ENCODE measurements around the gene SPATA20.

The SPATA20 gene

GRCh38 chr17:50588391-50589049 is 41.5 kb downstream of the SPATA20 start:
- Histone ChIP-seq H3K27me3 (replicated peaks; ENCODE audit: control insufficient read depth, insufficient read depth, low read length) (peaks cover 2% of the 10 kb centered on the region), H3K36me3 (ENCODE audit: control insufficient read depth, insufficient read depth, low read length) (no peaks in the 10 kb centered on the region), H3K4me3 (replicated peaks; ENCODE audit: low read depth, low read length) (no peak overlapping the region)
- no peak for DNase-seq (ENCODE audit: extremely low read depth, insufficient read length)
- no peak for TF ChIP-seq CTCF (IDR thresholded peaks at IDR 0.05; ENCODE audit: insufficient read depth, low read length, poor library complexity, severe bottlenecking)

GRCh38 chr17:50589095-50589705 is 42.2 kb downstream of the SPATA20 start:
- TF ChIP-seq CTCF (IDR thresholded peaks at IDR 0.05; ENCODE audit: insufficient read depth, low read length, poor library complexity, severe bottlenecking), result no peak
- DNase-seq (ENCODE audit: extremely low read depth, insufficient read length), result no peak
- peaks cover 2% of the 10 kb centered on the region for H3K27me3 ChIP-seq (replicated peaks; ENCODE audit: control insufficient read depth, insufficient read depth, low read length)
- no peak overlapping the region for H3K4me3 ChIP-seq (replicated peaks; ENCODE audit: low read depth, low read length)
- H3K36me3 ChIP-seq (ENCODE audit: control insufficient read depth, insufficient read depth, low read length), result no peaks in the 10 kb centered on the region

GRCh38 chr17:50590946-50591737 is 44.2 kb downstream of the SPATA20 start:
- H3K36me3 ChIP-seq (ENCODE audit: control insufficient read depth, insufficient read depth, low read length), result no peaks in the 10 kb centered on the region
- H3K27me3 ChIP-seq (replicated peaks; ENCODE audit: control insufficient read depth, insufficient read depth, low read length), result peaks cover 2% of the 10 kb centered on the region; the same call in 1 of the 2 replicates
- H3K4me3 ChIP-seq (replicated peaks; ENCODE audit: low read depth, low read length), result no peak overlapping the region
- no peak for DNase-seq (ENCODE audit: extremely low read depth, insufficient read length)
- TF ChIP-seq CTCF (IDR thresholded peaks at IDR 0.05; ENCODE audit: insufficient read depth, low read length, poor library complexity, severe bottlenecking), result no peak

- TF ChIP-seq CTCF (IDR thresholded peaks at IDR 0.05; ENCODE audit: insufficient read depth, low read length, poor library complexity, severe bottlenecking), result no peak
- Histone ChIP-seq H3K27me3 (replicated peaks; ENCODE audit: control insufficient read depth, insufficient read depth, low read length) (no peaks in the 10 kb centered on the region; the same call in 1 of the 2 replicates), H3K4me3 (replicated peaks; ENCODE audit: low read depth, low read length) (no peak overlapping the region), H3K36me3 (ENCODE audit: control insufficient read depth, insufficient read depth, low read length) (no peaks in the 10 kb centered on the region)
- DNase-seq (ENCODE audit: extremely low read depth, insufficient read length), result no peak
Measured at GRCh38 chr17:50593321-50593720, 46.3 kb downstream of the SPATA20 start.

- H3K36me3 ChIP-seq (ENCODE audit: control insufficient read depth, insufficient read depth, low read length), result no peaks in the 10 kb centered on the region
- H3K4me3 ChIP-seq (replicated peaks; ENCODE audit: low read depth, low read length), result no peak overlapping the region
- H3K27me3 ChIP-seq (replicated peaks; ENCODE audit: control insufficient read depth, insufficient read depth, low read length), result no peaks in the 10 kb centered on the region; the same call in 1 of the 2 replicates
- no peak for TF ChIP-seq CTCF (IDR thresholded peaks at IDR 0.05; ENCODE audit: insufficient read depth, low read length, poor library complexity, severe bottlenecking)
- DNase-seq (ENCODE audit: extremely low read depth, insufficient read length), result no peak
Measured at GRCh38 chr17:50594128-50594823, 47.3 kb downstream of the SPATA20 start.

Data from GM06990 (cell line).